GM18867 (cell line): ENCODE results near the gene CCNY.
"Not testable (repeated sequence)": the region's sequence is repeated elsewhere in the genome, so short reads cannot be mapped to it uniquely, and the experiment has no call there.

Source experiments
- ATAC-seq: cut with Tn5 transposase; IDR thresholded peaks from one replicate; pipeline ENCODE4 v1.9.1; 2021; ENCODE audit warnings: mild to moderate bottlenecking, moderate library complexity; ENCODE audit not compliant: unreplicated experiment

Gene CCNY

DNA sequence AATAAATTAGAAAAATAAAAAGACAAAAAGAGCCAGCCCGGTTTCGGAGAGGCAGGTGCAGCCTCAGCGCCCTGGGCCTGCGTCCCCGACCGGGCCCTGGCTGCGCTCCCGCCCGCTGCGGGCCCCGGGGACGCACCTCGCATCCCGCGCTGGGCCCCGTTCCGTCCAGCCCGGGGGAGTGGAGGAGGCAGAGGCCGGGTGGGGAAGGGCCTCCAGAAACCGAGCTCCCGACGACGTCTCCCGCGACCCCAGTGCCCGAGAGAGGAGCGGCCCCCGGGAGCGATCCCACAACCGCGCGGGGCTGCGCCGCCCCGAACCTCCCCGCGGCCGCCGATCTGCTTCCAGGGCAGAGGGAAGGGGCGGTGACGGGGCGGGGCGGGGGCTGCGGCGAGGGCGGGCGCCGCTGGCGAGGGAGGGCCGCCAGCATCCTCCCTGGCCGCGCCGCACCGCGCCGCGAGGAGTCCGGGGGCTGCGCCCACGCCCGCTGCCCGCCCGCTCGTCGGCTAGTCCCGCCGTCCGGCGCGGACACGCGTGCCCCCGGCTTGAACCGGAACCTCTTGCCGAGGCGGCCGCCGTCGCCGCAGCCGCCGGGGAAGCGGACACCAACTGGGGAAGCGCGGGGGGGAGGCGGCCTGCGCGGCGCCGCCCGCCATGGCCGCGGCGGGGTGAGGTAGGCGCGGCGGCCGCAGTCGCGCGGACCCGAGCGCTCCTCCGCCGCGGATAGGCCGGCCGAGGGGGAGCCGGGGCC is at the start of gene CCNY:
Gene CCNY (plus strand): TSS at position 426 of the 748 bp plus-strand sequence. CDS start 545 bp downstream, outside the sequence.
- ATAC-seq: peak; percentile 74

DNA sequence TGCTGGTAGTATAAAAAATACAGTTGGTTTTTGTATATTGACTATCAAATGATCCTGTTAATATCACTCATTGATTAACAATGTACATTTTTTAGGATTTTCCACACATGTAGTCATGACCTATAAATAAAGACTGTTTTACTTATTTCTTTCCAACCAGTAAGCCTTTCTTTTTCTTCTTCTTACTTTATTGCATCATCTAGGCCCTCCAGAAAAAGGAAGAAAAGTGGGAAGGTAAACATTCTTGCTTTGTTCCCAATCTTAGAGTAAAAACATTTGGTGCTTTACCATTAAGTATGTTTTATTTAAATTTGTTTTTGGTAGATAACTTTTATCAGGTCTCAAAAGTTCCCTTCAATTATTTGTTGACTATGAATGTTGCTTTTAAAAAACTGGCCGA is 47.1 kb upstream of the CCNY start:
- no peak for ATAC-seq

DNA sequence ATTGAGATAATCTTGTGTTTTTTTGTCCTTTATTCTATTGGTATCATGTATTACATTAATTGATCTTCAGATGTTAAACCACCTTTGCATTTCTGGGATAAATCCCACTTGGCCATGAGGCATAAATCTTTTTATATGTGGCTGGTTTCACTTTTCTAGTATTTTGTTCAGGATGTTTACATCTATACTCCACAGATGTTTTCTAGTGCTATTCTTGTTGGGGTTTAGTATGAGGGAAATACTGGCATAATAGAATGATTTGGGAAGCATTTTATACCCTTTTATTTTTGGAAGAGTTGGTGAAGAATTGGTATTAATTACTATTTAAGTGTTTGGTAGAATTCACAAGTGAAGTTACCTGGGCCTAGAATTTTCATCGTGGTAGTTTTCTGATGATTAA is 41.8 kb upstream of the CCNY start:
- ATAC-seq: no peak

DNA sequence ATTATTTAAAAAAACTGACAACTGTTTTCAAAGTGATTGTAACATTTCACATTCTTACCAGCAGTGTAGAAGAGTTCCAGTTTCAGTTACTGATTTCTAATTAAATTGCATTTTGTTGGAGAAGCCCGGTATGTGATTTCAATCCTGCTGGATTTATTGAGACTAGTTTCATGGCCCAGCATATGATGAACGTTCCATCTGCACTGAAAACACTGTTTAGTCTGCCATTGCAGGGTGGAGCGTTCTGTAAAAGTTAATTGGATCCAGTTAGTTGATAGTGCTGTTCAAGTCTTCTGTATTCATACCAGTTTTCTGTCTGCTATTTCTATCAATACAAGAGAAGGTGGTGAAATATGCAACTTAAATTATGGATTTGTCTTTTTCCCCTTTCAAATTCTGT is 37.3 kb upstream of the CCNY start:
- no peak for ATAC-seq

DNA sequence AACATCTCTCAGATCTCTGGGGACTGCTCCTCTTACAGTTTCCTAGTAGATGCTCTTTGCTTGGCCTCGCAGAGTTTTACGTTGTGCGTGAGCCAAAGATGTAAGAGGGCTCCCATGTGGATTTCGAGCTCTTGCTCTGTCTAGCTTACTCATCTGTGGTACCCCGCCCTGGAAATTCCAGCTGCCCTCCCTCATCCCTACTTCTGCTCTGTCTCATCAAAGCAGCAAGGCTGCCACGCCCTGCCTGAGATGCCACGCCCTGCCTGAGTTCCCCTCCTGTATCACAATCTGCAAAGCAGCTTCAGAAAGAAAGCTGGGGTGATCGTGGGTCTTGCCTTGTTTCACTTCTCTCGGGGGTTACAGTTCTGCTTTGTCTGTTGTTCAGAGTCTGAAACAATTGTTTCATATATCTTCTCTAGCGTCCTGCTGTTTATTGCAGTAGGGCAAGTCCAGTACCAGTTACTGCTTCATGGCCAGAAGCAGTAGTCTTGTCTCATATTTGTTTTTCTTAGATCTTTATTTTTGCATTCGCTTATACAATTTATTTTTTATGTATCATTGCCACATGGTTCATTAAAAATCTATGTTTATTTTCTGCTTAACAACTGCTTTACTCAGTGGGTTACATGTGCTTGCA is 36.1 kb upstream of the CCNY start:
- peak; percentile 99 for ATAC-seq

DNA sequence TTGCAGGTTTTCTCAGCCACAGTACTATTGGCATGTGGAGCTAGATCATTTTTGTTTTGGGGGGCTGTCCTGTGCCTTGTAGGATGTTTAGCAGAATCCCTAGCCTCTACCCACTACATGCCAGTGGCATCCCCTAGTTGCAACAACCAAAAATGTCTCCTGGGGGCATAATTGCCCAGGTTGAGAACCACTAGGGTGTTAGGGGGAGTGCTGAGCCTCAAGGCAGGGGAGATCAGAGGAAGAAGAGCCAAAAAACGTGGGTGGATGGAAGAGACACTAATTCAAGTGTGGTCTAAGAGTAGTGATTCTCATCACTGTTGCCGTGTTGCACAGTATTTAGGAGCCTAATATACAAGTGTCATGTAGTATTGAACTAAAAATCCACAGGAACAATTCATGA is 31.7 kb upstream of the CCNY start:
- ATAC-seq: no peak

DNA sequence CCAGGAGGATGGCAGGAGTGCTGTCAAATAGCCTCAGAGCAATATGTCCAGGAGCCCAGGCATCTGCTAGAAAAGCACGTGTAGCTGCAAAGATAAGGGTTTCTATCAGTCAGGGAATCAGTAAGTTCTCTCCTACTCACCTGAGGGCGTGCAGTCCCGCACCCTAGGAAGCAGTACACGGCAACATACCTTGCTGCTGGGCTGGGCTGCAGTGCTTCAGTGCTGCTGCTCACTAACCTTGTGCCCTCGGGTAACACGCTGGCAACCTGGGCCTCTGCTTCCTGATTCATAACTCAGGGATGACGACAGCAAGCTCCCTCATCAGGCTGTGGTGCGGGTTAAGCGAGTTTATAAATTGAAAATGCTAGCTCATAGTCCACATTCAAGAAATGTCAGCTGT is 29.5 kb upstream of the CCNY start:
- no peak for ATAC-seq

DNA sequence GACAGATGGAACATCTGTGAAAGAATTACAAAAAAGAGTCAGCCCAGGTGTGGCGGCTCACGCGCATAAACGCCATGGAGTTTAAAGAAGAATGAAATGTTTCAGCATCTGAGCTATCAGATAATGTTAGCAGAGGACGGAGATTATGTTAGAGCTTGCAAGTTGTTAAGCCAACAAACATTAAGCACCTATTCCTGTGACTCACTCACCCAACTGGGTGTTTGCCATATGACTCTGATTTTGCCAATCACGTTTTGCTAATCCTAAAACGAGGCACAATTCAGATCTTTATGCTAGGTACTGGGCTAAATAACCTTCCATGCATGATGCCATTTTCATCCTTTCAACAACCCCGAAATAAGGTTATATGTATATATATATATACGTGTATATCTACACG is 29.0 kb upstream of the CCNY start:
- no peak for ATAC-seq

DNA sequence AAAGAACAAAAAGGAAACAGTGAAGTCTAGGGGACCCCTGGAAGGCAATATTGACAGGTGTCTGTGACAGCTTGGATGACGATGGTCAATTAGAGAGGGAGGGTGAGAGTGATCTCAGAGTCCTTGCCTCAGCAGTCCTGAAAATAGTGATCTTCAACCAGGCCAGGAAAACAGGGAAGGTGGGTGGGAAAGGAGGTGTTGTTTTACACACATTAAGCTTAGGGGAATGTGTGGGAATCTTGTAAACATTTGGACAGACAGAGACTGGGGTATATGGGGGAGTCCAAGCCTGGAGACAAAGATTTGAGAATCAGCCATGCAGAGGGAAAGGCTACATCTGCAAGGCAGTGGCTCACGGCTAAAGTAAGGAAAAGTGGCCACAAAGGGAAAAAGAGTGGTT is 27.5 kb upstream of the CCNY start:
- ATAC-seq: no peak

DNA sequence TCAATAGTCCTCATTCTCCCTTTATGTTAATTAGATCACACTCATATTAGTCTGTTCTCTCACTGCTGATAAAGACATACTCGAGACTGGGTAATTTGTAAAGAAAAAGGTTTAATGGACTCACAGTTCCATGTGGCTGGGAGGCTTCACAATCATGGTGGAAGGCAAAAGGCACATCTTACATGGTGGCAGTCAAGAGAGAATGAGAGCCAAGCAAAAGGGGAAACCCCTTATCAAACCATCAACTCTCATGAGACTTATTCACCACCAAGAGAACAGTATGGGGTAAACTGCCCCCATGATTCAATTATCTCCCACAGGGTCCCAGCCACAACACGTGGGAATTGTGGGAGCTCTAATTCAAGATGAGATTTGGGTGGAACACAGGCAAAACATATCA is 22.2 kb upstream of the CCNY start:
- ATAC-seq: not testable (repeated sequence)

DNA sequence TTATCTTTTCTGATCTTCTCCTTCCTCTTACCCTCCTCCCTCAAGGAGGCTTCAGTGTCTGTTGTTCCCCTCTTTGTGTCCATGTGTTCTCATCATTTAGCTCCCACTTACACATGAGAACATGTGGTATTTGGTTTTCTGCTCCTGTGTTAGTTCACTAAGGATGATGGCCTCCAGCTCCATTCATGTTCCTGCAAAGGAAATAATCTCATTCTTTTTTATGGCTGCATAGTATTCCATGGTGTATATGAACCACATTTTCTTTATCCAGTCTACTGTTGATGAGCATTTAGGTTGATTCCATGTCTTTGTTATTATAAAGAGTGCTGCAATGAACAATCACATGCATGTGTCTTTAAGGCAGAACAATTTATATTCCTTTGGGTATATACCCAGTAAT is 21.1 kb upstream of the CCNY start:
- not testable (repeated sequence) for ATAC-seq

DNA sequence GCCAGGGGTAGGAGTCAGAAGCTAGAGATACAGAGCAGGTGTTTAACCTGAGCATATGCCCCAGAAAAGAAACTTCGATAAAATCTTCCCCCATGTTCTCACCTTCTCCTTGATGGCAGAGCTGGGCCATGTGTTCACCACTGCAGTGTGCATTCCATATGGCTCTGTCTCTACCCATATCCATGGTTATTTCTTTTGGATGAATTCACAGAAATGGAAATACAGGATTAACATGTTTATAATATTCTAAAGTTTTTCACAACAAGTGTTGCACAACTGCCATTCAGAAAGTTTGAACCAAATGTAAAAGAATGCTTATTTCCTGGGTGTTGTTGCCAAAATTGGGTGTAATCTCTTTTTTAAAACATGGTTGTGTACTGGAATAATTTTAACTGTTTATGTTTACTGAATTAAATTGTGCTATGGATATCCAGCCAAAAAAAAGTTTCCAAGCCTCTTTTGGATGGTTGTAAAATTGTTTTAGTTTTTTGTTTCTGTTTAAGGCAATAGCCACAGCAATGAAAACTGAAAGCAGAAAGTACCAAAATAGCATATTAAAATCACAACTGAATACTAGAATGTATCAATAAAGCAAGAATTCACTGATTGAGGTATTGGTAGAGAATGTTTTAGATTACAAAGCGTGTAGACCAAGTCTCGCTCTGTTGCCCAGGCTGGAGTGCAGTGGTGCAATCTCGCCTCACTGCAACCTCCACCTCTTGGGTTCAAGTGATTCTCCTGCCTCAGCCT is 19.9 kb upstream of the CCNY start:
- ATAC-seq: peak; percentile 87

DNA sequence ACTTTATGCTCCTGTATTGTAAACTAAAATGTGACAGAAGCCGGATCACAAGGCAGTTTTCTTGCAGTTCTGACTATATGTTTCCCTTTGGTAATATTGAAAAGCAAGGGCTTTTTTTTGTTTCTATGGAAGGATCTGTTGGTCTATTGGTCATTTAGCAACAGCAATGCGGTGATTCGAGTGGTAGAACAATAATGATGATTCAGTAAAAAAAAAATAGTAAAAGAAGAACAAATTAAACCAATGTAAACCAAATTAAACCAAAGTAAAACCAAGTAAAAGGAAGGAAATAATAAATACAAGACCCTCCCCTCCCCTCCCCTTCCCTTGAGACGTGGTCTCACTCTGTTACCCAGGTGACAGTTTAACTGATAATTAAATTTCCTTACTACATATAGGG is 17.8 kb upstream of the CCNY start:
- ATAC-seq: no peak

DNA sequence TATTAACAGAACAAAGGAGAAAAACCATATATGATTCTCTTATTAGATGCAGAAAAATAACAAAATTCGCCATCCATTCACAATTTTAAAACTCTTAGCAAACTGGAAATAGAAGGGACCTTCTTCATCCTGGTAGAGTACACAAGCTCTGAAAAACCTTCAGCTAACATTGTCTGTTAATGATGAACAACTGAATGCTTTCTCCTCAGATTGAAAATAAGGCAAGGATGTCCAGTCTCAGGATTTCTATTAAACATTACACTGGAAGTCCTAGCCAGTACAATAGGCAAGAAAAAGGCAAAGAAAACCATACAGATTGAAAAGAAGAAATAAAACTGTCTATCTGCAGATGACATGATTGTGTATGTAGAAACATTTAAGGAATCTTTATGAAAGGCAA is 16.0 kb upstream of the CCNY start:
- ATAC-seq: no peak

DNA sequence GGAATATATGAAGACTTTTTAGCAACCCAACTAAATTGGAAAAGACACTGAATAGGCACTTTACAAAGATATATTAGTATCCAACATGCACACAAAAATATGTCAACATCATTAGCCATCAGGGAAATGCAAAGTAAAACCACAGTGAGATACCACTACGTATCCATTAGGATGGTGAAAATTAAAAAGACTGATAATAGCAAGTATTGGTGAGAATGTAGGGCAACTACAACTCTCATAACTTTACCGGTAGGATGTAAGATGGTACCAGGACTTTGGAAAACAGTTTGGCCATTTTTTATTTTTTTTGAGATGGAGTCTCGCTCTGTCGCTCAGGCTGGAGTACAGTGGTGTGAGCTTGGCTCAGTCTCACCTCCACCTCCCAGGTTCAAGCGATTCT is 13.7 kb upstream of the CCNY start:
- no peak for ATAC-seq

DNA sequence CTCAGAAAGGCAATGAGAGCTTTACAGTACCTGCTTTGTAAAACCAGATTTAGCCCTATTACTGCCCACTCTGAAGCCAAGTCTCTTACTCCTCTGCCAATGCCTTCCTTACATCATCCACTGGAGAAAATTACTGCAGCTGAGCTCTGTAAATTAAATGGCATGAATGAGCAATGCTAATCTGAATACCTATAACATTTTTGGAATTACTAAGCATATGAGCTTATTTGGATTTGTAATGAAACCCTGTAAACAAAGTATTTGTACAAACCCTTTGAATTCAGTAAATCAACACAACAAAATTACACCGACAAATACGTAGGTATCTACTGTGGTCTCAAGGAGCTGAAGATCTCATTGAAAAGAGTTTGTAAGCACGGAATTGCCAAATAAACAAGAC is 12.1 kb upstream of the CCNY start:
- no peak for ATAC-seq

DNA sequence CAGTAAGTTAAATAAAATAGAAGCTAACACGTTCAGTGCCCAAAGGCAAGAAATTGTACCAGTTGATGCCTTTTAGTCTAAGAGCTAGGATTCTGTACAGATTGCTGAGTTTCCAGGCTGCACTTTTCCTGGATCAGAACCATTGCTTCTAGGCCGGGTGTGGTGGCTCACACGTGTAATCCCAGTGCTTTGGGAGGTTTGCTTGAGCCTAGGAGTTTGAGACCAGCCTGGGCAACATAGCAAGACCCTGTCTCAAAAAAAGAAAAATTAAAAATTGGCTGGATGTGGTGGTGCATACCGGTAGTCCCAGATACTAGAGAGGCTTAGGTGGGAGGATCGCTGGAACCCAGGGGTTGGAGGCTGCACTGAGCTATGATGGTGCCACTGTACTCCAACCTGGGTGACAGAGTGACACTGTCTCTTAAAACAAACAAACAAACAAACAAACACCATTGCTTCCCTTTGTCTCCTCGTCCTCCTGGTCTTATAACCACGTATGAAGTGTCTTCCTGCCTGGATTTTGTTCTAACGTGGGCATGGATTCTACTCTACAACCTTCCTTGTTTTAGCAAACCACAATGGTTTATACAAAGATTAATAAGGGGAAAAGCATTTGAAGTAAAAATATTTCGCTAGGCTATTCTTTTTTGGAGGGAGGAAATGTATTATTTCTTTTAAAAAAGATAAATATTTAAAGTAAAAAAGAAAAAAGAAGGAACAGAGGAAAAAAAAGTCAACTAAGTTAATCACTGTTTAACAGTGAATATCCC is 9.7 kb upstream of the CCNY start:
- no peak for ATAC-seq

DNA sequence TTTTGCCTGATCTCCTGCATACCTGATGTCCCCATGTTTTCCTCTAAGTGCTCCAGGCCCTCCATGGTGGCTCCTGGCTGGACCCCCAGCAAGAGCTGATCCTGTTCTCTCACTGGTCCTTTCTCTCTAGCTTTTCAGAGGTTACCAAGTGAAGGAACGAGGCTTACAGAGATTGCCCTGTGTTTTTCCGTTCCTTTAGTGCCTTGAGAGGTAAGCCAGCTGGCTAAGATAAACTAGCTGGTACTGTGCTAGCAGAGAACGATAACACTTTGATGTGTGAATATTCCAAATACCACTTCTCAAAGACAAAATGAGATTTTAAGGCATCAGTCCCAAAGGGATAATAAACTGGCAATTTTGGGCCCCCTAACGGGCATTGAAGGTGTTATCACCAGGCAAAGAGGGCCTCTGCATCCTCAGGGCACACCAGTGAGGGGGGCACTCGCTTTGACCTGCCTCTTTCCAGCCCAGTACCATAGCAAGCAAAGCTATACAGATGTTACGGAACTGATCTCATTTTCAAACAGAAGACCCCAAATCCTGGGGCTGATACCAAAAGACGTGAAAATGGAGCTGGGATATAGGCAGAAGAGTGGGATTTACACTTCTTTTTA is 8.4 kb upstream of the CCNY start:
- no peak for ATAC-seq

DNA sequence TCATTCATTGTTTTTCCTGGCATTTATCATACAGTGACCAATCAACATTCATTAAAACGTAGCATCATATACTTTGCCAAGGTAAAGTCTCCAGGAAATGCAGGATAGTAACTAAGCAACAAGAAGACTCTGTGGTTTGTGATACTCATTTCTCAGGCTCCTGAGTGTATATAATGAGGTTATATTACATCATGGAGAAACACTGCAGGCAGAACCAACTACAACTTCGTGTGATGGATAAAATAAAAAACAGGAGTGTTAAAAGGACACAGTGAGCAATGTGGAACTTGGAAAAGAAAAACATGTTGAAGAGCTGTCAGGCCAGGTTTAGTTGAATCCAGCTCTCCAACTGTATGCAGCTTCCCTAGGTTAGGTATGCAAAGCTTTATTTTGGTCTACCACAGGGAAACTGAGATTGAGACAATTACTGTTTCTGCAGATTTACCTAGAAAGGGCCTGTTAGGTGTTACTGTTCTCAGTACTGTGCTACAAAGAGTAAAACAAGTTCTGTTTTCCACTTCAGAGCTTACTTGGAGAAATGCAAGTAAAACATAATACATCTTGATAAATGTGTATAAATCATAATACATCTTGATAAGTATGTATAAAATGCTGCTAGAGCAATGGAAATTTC is 7.8 kb upstream of the CCNY start:
- no peak for ATAC-seq

DNA sequence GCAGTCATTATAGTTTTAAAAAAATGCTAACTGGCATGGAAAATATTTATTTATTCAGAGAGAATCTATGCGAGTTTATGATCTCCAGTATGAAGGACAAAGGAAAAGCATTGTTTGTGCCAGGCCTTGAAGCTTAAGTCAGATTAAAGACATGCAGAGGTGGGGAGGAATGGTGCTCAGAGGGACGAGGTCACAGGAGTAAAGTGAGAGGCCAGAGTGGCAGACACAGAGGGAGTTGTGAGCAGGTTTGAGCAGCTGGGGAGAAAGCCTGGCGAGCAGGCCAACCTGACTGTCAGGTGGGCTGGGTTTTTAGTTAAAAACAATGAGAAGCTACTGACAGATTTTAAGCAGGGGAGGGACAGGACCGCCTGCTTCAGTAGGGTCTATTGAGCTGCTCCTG is 6.8 kb upstream of the CCNY start:
- ATAC-seq: no peak
